Measurements from ENCODE around the gene CHCHD3.
"Not testable (repeated sequence)": the region's sequence is repeated elsewhere in the genome, so short reads cannot be mapped to it uniquely, and the experiment has no call there.

CHCHD3 gene

GRCh38 chr7:132902294-132902693 is 179.6 kb downstream of the CHCHD3 start:
- H3K27me3 ChIP-seq (replicated peaks in 2 of 5; ENCODE audit: control insufficient read depth in 4 of 5, insufficient read depth in 5 of 5, low read length in 4 of 5); H3K27ac ChIP-seq (ENCODE audit: insufficient read depth in 1 of 2, low read depth in 1 of 2, low read length in 2 of 2, poor library complexity in 1 of 2, severe bottlenecking in 2 of 2); H3K36me3 ChIP-seq (ENCODE audit: control insufficient read depth in 4 of 4, insufficient read depth in 4 of 4, low read length in 3 of 4); H3K4me3 ChIP-seq (ENCODE audit: control insufficient read depth in 1 of 7, extremely low read depth in 1 of 7, insufficient read depth in 4 of 7, low read depth in 2 of 7, low read length in 6 of 7); DNase-seq; CTCF ChIA-PET; H3K9me3 ChIP-seq (ENCODE audit: control extremely low read depth in 1 of 5, control insufficient read depth in 4 of 5, insufficient read depth in 2 of 5, low read depth in 1 of 5, low read length in 4 of 5); H3K4me1 ChIP-seq (ENCODE audit: control extremely low read depth in 1 of 4, control insufficient read depth in 4 of 4, insufficient read depth in 4 of 4, low read length in 3 of 4); POLR2A ChIA-PET: not testable (repeated sequence)
- 100% methylated on average over 1 of the region's 3 CpGs for whole genome bisulfite sequencing (ENCODE audit: insufficient coverage)

DNA sequence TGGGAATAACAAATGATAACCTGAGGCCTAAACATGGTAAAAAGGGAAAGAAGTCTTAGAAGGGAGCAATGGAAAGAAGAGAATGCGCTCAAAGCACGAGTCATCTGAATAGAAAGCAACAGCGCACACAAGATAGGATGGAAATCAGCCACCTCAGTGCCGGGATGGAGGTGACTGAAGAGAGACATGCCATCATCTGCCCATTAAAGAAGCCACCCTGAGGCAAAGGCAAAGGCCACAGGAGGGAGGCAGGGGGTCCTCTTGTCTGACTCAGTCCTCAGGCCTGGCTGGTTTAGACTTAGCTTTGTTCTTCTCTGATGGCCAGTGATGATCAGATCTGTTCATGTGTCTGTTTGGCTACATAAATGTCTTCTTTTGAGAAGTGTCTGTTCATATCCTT is 180.6 kb downstream of the CHCHD3 start:
- ChIA-PET POLR2A (no interaction called here), CTCF (no interaction called here)
- no peaks in the 10 kb centered on the region for H3K27me3 ChIP-seq (replicated peaks in 2 of 5; ENCODE audit: control insufficient read depth in 4 of 5, insufficient read depth in 5 of 5, low read length in 4 of 5)
- H3K27ac ChIP-seq (ENCODE audit: insufficient read depth in 1 of 2, low read depth in 1 of 2, low read length in 2 of 2, poor library complexity in 1 of 2, severe bottlenecking in 2 of 2), result no peak overlapping the region
- peaks cover 0 to 2% (median under 1%) of the 10 kb centered on the region in 4 experiments for H3K36me3 ChIP-seq (ENCODE audit: control insufficient read depth in 4 of 4, insufficient read depth in 4 of 4, low read length in 3 of 4)
- H3K4me1 ChIP-seq (ENCODE audit: control extremely low read depth in 1 of 4, control insufficient read depth in 4 of 4, insufficient read depth in 4 of 4, low read length in 3 of 4), result no peaks in the 10 kb centered on the region
- 75% methylated on average over 4 of the region's 4 CpGs for WGBS (ENCODE audit: insufficient coverage)
- DNase-seq, result no peak
- no peak overlapping the region for H3K4me3 ChIP-seq (ENCODE audit: control insufficient read depth in 1 of 7, extremely low read depth in 1 of 7, insufficient read depth in 4 of 7, low read depth in 2 of 7, low read length in 6 of 7)
- H3K9me3 ChIP-seq (ENCODE audit: control extremely low read depth in 1 of 5, control insufficient read depth in 4 of 5, insufficient read depth in 2 of 5, low read depth in 1 of 5, low read length in 4 of 5), result peaks cover 0 to 4% (median 0%) of the 10 kb centered on the region in 5 experiments

- peaks cover 0 to 4% (median 1%) of the 10 kb centered on the region in 5 experiments for H3K9me3 ChIP-seq (ENCODE audit: control extremely low read depth in 1 of 5, control insufficient read depth in 4 of 5, insufficient read depth in 2 of 5, low read depth in 1 of 5, low read length in 4 of 5)
- WGBS (ENCODE audit: insufficient coverage), result 100% methylated on average over 2 of the region's 4 CpGs
Measured at GRCh38 chr7:132899833-132900232, 182.1 kb downstream of the CHCHD3 start.

GRCh38 chr7:132898641-132899175 is 183.2 kb downstream of the CHCHD3 start:
- POLR2A ChIA-PET; H3K9me3 ChIP-seq (ENCODE audit: control extremely low read depth in 1 of 5, control insufficient read depth in 4 of 5, insufficient read depth in 2 of 5, low read depth in 1 of 5, low read length in 4 of 5): not testable (repeated sequence)

More at GRCh38 chr7:132899833-132900232, 182.1 kb downstream of the CHCHD3 start:
- H3K27ac ChIP-seq (ENCODE audit: insufficient read depth in 1 of 2, low read depth in 1 of 2, low read length in 2 of 2, poor library complexity in 1 of 2, severe bottlenecking in 2 of 2), result no peak overlapping the region
- H3K36me3 ChIP-seq (ENCODE audit: control insufficient read depth in 4 of 4, insufficient read depth in 4 of 4, low read length in 3 of 4), result peaks cover 0 to 5% (median 1%) of the 10 kb centered on the region in 4 experiments
- no peak for DNase-seq
- H3K4me3 ChIP-seq (ENCODE audit: control insufficient read depth in 1 of 7, extremely low read depth in 1 of 7, insufficient read depth in 4 of 7, low read depth in 2 of 7, low read length in 6 of 7), result no peak overlapping the region
- H3K4me1 ChIP-seq (ENCODE audit: control extremely low read depth in 1 of 4, control insufficient read depth in 4 of 4, insufficient read depth in 4 of 4, low read length in 3 of 4), result no peaks in the 10 kb centered on the region
- POLR2A ChIA-PET, result no interaction called here
- H3K27me3 ChIP-seq (replicated peaks in 2 of 5; ENCODE audit: control insufficient read depth in 4 of 5, insufficient read depth in 5 of 5, low read length in 4 of 5), result no peaks in the 10 kb centered on the region
- CTCF ChIA-PET, result interaction anchor here (1.0 kb wide), 1 partner anchor 31 kb away, joined by 3 read pairs; no protein-coding TSS in a partner anchor

GRCh38 chr7:132897093-132897687 is 184.7 kb downstream of the CHCHD3 start:
- Histone ChIP-seq H3K4me3 (ENCODE audit: control insufficient read depth in 1 of 7, extremely low read depth in 1 of 7, insufficient read depth in 4 of 7, low read depth in 2 of 7, low read length in 6 of 7) (no peak overlapping the region), H3K27me3 (replicated peaks in 2 of 5; ENCODE audit: control insufficient read depth in 4 of 5, insufficient read depth in 5 of 5, low read length in 4 of 5) (no peaks in the 10 kb centered on the region), H3K27ac (ENCODE audit: insufficient read depth in 1 of 2, low read depth in 1 of 2, low read length in 2 of 2, poor library complexity in 1 of 2, severe bottlenecking in 2 of 2) (no peak overlapping the region), H3K9me3 (ENCODE audit: control extremely low read depth in 1 of 5, control insufficient read depth in 4 of 5, insufficient read depth in 2 of 5, low read depth in 1 of 5, low read length in 4 of 5) (peaks cover 0 to 10% (median 3%) of the 10 kb centered on the region in 5 experiments), H3K4me1 (ENCODE audit: control extremely low read depth in 1 of 4, control insufficient read depth in 4 of 4, insufficient read depth in 4 of 4, low read length in 3 of 4) (no peaks in the 10 kb centered on the region), H3K36me3 (ENCODE audit: control insufficient read depth in 4 of 4, insufficient read depth in 4 of 4, low read length in 3 of 4) (peaks cover 3 to 6% (median 4%) of the 10 kb centered on the region in 4 experiments)
- DNase-seq, result no peak
- CTCF ChIA-PET, result no interaction called here
- POLR2A ChIA-PET, result no interaction called here
- WGBS (ENCODE audit: insufficient coverage), result 100% methylated on average over 2 of the region's 3 CpGs

More at GRCh38 chr7:132898641-132899175, 183.2 kb downstream of the CHCHD3 start:
- whole genome bisulfite sequencing (ENCODE audit: insufficient coverage), result 98% methylated on average over 12 of the region's 38 CpGs
- CTCF ChIA-PET, result interaction anchor here (1.0 kb wide), 1 partner anchor 30 kb away, joined by 3 read pairs; no protein-coding TSS in a partner anchor
- not testable (repeated sequence) for H3K36me3 ChIP-seq (ENCODE audit: control insufficient read depth in 4 of 4, insufficient read depth in 4 of 4, low read length in 3 of 4); H3K27ac ChIP-seq (ENCODE audit: insufficient read depth in 1 of 2, low read depth in 1 of 2, low read length in 2 of 2, poor library complexity in 1 of 2, severe bottlenecking in 2 of 2); DNase-seq; H3K4me1 ChIP-seq (ENCODE audit: control extremely low read depth in 1 of 4, control insufficient read depth in 4 of 4, insufficient read depth in 4 of 4, low read length in 3 of 4); H3K27me3 ChIP-seq (replicated peaks in 2 of 5; ENCODE audit: control insufficient read depth in 4 of 5, insufficient read depth in 5 of 5, low read length in 4 of 5); H3K4me3 ChIP-seq (ENCODE audit: control insufficient read depth in 1 of 7, extremely low read depth in 1 of 7, insufficient read depth in 4 of 7, low read depth in 2 of 7, low read length in 6 of 7)

DNA sequence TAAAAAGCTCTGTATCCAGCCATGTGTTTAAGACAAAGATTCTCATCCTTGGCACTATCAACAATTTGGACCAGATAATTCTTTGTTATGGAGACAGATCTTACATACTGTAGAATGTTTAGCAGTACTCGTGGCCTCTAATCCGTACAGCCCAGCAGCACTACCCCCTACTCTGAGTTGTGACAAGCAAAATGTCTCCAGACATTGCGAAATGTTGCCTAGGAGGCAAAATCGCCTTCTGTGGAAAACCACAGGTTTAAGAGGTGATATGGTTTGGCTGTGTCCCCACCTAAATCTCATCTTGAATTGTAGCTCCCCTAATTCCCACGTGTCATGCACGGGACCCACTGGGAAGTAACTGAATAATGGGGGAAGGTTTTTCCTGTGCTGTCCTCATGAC is 186.7 kb downstream of the CHCHD3 start:
- H3K9me3 ChIP-seq (ENCODE audit: control extremely low read depth in 1 of 5, control insufficient read depth in 4 of 5, insufficient read depth in 2 of 5, low read depth in 1 of 5, low read length in 4 of 5), result peaks cover 0 to 10% (median 3%) of the 10 kb centered on the region in 5 experiments
- DNase-seq, result no peak
- no peaks in the 10 kb centered on the region for H3K27me3 ChIP-seq (replicated peaks in 2 of 5; ENCODE audit: control insufficient read depth in 4 of 5, insufficient read depth in 5 of 5, low read length in 4 of 5)
- 100% methylated on average over 4 of the region's 6 CpGs for WGBS (ENCODE audit: insufficient coverage)
- H3K36me3 ChIP-seq (ENCODE audit: control insufficient read depth in 4 of 4, insufficient read depth in 4 of 4, low read length in 3 of 4), result peaks cover 3 to 7% (median 5%) of the 10 kb centered on the region in 4 experiments
- no peaks in the 10 kb centered on the region for H3K4me1 ChIP-seq (ENCODE audit: control extremely low read depth in 1 of 4, control insufficient read depth in 4 of 4, insufficient read depth in 4 of 4, low read length in 3 of 4)
- no peak overlapping the region for H3K27ac ChIP-seq (ENCODE audit: insufficient read depth in 1 of 2, low read depth in 1 of 2, low read length in 2 of 2, poor library complexity in 1 of 2, severe bottlenecking in 2 of 2)
- no peak overlapping the region for H3K4me3 ChIP-seq (ENCODE audit: control insufficient read depth in 1 of 7, extremely low read depth in 1 of 7, insufficient read depth in 4 of 7, low read depth in 2 of 7, low read length in 6 of 7)
- CTCF ChIA-PET, result interaction anchor here (1.0 to 1.6 kb wide), 2 partner anchors 23 to 26 kb away, joined by 3 to 4 read pairs; no protein-coding TSS in a partner anchor
- POLR2A ChIA-PET, result no interaction called here

DNA sequence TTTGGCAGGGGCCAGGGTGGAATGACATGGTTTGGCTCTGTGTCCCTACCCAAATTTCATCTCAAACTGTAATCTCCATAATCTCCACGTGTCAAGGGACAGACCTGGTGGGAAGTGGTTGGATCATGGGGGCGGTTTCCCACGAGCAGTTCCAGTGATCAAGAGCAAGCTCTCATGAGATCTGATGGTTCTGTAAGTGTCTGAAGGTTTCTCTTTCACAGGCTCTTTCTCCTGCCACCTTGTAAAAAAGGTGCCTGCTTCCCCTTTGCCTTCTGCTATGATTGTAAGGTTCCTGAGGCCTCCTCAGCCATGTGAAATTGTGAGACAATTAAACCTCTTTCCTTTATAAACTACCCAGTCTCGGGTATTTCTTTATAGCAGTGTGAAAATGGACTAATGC is 188.3 kb downstream of the CHCHD3 start:
- peaks cover 0 to 10% (median 3%) of the 10 kb centered on the region in 5 experiments for H3K9me3 ChIP-seq (ENCODE audit: control extremely low read depth in 1 of 5, control insufficient read depth in 4 of 5, insufficient read depth in 2 of 5, low read depth in 1 of 5, low read length in 4 of 5)
- POLR2A ChIA-PET, result no interaction called here
- H3K4me3 ChIP-seq (ENCODE audit: control insufficient read depth in 1 of 7, extremely low read depth in 1 of 7, insufficient read depth in 4 of 7, low read depth in 2 of 7, low read length in 6 of 7), result no peak overlapping the region
- CTCF ChIA-PET, result interaction anchor here (1.6 kb wide), 1 partner anchor 21 kb away, joined by 4 read pairs; no protein-coding TSS in a partner anchor
- no peak for DNase-seq
- WGBS (ENCODE audit: insufficient coverage), result 100% methylated on average over 3 of the region's 4 CpGs
- H3K27me3 ChIP-seq (replicated peaks in 2 of 5; ENCODE audit: control insufficient read depth in 4 of 5, insufficient read depth in 5 of 5, low read length in 4 of 5), result no peaks in the 10 kb centered on the region
- no peak overlapping the region for H3K27ac ChIP-seq (ENCODE audit: insufficient read depth in 1 of 2, low read depth in 1 of 2, low read length in 2 of 2, poor library complexity in 1 of 2, severe bottlenecking in 2 of 2)
- peaks cover 3 to 7% (median 5%) of the 10 kb centered on the region in 4 experiments for H3K36me3 ChIP-seq (ENCODE audit: control insufficient read depth in 4 of 4, insufficient read depth in 4 of 4, low read length in 3 of 4)
- no peaks in the 10 kb centered on the region for H3K4me1 ChIP-seq (ENCODE audit: control extremely low read depth in 1 of 4, control insufficient read depth in 4 of 4, insufficient read depth in 4 of 4, low read length in 3 of 4)

Measured in common myeloid progenitor, CD34-positive (primary cell).